SK-N-SH treated with all-trans-retinoic acid at 6 μM for 48 hours (cell line): ENCODE measurements around the gene FCHSD2.

Experiments
- ATAC-seq: fragments of 200-7000 bp; cut with Tn5 transposase; 3 replicates; pipeline ENCODE4 v1.9.1; 2020; ENCODE audit warnings: mild to moderate bottlenecking, moderate library complexity
- ARNTL ChIP-seq: fragments of 450-650 bp; formaldehyde crosslinking; IDR thresholded peaks from 2 replicates; pipeline ENCODE4 v1.5.0; 2020; ENCODE audit warnings: low read depth, mild to moderate bottlenecking, moderate library complexity, borderline replicate concordance
- BACH2 ChIP-seq: fragments of 250-450 bp; sonication (Bioruptor Pico); IDR thresholded peaks from 2 replicates; pipeline ENCODE4 v1.9.0; 2021; ENCODE audit warnings: mild to moderate bottlenecking, borderline replicate concordance
- CSDC2 ChIP-seq: fragments of 250-450 bp; sonication (Bioruptor Pico); IDR thresholded peaks from 2 replicates; pipeline ENCODE4 v1.5.0; 2020; ENCODE audit warnings: mild to moderate bottlenecking, moderate library complexity
- ESRRG ChIP-seq: fragments of 250-450 bp; sonication (Bioruptor Pico); IDR thresholded peaks from 2 replicates; pipeline ENCODE4 v1.6.1; 2021; ENCODE audit warnings: mild to moderate bottlenecking
- GLIS3 ChIP-seq: fragments of 250-450 bp; sonication (Bioruptor Pico); IDR thresholded peaks from 2 replicates; pipeline ENCODE4 v1.5.0; 2020; ENCODE audit warnings: mild to moderate bottlenecking, moderate library complexity
- ISL1 ChIP-seq: fragments of 250-450 bp; sonication (Bioruptor Pico); IDR thresholded peaks from 2 replicates; pipeline ENCODE4 v2.1.2; 2022; ENCODE audit warnings: mild to moderate bottlenecking, moderate library complexity
- PATZ1 ChIP-seq: fragments of 250-450 bp; sonication (Bioruptor Pico); IDR thresholded peaks from 2 replicates; pipeline ENCODE4 v1.8.0; 2020; ENCODE audit warnings: mild to moderate bottlenecking, moderate library complexity, borderline replicate concordance
- PPARA ChIP-seq: fragments of 250-450 bp; sonication (Bioruptor Pico); IDR thresholded peaks from 2 replicates; pipeline ENCODE4 v1.5.0; 2020; ENCODE audit warnings: mild to moderate bottlenecking, borderline replicate concordance
- RARB ChIP-seq: fragments of 250-450 bp; sonication (Bioruptor Pico); IDR thresholded peaks from 2 replicates; pipeline ENCODE4 v1.8.0; 2021; ENCODE audit warnings: mild to moderate bottlenecking, moderate library complexity
- SNAI2 ChIP-seq: fragments of 250-450 bp; sonication (Bioruptor Pico); IDR thresholded peaks from 2 replicates; pipeline ENCODE4 v1.5.0; 2020; ENCODE audit warnings: mild to moderate bottlenecking, moderate library complexity
- TCF4 ChIP-seq: fragments of 250-450 bp; sonication (Bioruptor Pico); IDR thresholded peaks from 2 replicates; pipeline ENCODE4 v1.8.0; 2021; ENCODE audit warnings: mild to moderate bottlenecking, moderate library complexity, borderline replicate concordance
- TOX ChIP-seq: fragments of 250-450 bp; sonication (Bioruptor Pico); IDR thresholded peaks from 2 replicates; pipeline ENCODE4 v1.8.0; 2021; ENCODE audit warnings: mild to moderate bottlenecking, moderate library complexity, borderline replicate concordance
- ZC3H10 ChIP-seq: fragments of 250-450 bp; sonication (Bioruptor Pico); IDR thresholded peaks from 2 replicates; pipeline ENCODE4 v1.5.1; 2021; ENCODE audit warnings: mild to moderate bottlenecking, moderate library complexity
- ZFP3 ChIP-seq: fragments of 250-450 bp; sonication (Bioruptor Pico); IDR thresholded peaks from 2 replicates; pipeline ENCODE4 v1.5.0; 2020; ENCODE audit warnings: mild to moderate bottlenecking, moderate library complexity
- ZFP30 ChIP-seq: fragments of 450-650 bp; formaldehyde crosslinking; IDR thresholded peaks from 2 replicates; pipeline ENCODE4 v1.5.0; 2022; ENCODE audit warnings: mild to moderate bottlenecking, moderate library complexity
- ZNF565 ChIP-seq: fragments of 450-650 bp; formaldehyde crosslinking; conservative IDR thresholded peaks from 2 replicates; pipeline ENCODE4 v1.5.0; 2020; ENCODE audit warnings: low read depth, mild to moderate bottlenecking, moderate library complexity
- ZNF70 ChIP-seq: fragments of 450-650 bp; formaldehyde crosslinking; IDR thresholded peaks from 2 replicates; pipeline ENCODE4 v1.5.0; 2020; ENCODE audit warnings: mild to moderate bottlenecking, moderate library complexity
- ZNF8 ChIP-seq: fragments of 450-650 bp; formaldehyde crosslinking; IDR thresholded peaks from 2 replicates; pipeline ENCODE4 v1.5.0; 2020; ENCODE audit warnings: mild to moderate bottlenecking, moderate library complexity
- TF ChIP-seq, protein P1 (sequence below): fragments of 250-450 bp; sonication (Bioruptor Pico); IDR thresholded peaks from 2 replicates; pipeline ENCODE4 v1.5.1; 2020; ENCODE audit warnings: low read depth, mild to moderate bottlenecking, moderate library complexity
- TF ChIP-seq, protein P2 (sequence below): fragments of 250-450 bp; sonication (Bioruptor Pico); IDR thresholded peaks from 2 replicates; pipeline ENCODE4 v1.5.0; 2020; ENCODE audit warnings: mild to moderate bottlenecking, moderate library complexity
- TF ChIP-seq, protein P3 (sequence below): fragments of 250-450 bp; sonication (Bioruptor Pico); IDR thresholded peaks from 2 replicates; pipeline ENCODE4 v1.8.0; 2021; ENCODE audit warnings: low read depth, mild to moderate bottlenecking, moderate library complexity, borderline replicate concordance
- TF ChIP-seq, protein P4 (sequence below): fragments of 250-450 bp; sonication (Bioruptor Pico); IDR thresholded peaks from 2 replicates; pipeline ENCODE4 v1.5.1; 2021; ENCODE audit warnings: mild to moderate bottlenecking, moderate library complexity

Gene FCHSD2

DNA sequence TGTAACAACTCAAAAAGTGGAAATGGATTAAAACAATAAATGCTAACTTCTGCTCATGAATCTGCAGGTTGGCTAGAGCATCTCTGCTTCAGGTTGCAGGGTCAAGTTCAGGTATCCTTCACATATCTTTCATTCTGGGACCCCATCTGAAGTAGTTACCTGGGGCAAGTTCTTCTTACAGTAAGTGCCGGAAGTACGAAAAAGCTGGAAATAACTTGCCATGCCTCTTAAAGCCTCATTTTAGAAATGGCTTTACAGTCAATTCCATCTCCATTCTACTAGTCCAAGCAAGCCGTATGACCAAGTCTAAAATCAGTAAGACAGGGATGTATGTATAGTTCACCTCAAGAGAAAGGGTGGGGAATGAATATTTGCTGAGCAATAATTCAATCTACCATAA, 93.7 kb downstream of the FCHSD2 start (continued):
- TF ChIP-seq PATZ1 (CRISPR knock-in tag), result no peak
- TF ChIP-seq ZFP30 (CRISPR knock-in tag), result no peak
- TF ChIP-seq CSDC2, result no peak
- no peak for TF ChIP-seq GLIS3 (CRISPR knock-in tag)
- TF ChIP-seq ISL1, result no peak
- TF ChIP-seq TCF4 (CRISPR knock-in tag), result no peak
- TF ChIP-seq ZNF565 (CRISPR knock-in tag), result no peak
- TF ChIP-seq, protein P1, sequence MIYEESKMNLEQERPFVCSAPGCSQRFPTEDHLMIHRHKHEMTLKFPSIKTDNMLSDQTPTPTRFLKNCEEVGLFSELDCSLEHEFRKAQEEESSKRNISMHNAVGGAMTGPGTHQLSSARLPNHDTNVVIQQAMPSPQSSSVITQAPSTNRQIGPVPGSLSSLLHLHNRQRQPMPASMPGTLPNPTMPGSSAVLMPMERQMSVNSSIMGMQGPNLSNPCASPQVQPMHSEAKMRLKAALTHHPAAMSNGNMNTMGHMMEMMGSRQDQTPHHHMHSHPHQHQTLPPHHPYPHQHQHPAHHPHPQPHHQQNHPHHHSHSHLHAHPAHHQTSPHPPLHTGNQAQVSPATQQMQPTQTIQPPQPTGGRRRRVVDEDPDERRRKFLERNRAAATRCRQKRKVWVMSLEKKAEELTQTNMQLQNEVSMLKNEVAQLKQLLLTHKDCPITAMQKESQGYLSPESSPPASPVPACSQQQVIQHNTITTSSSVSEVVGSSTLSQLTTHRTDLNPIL (CRISPR knock-in tag), result no peak

- no peak for ATAC-seq
- TF ChIP-seq CSDC2 (no peak), PATZ1 (CRISPR knock-in tag) (no peak), ZNF70 (no peak), RARB (no peak), ZFP30 (CRISPR knock-in tag) (no peak), TCF4 (CRISPR knock-in tag) (no peak), SNAI2 (CRISPR knock-in tag) (no peak), PPARA (no peak), ZNF8 (CRISPR knock-in tag) (no peak), GLIS3 (CRISPR knock-in tag) (no peak), ARNTL (CRISPR knock-in tag) (no peak), BACH2 (no peak), ZNF565 (CRISPR knock-in tag) (no peak), ZFP3 (CRISPR knock-in tag) (no peak), ZC3H10 (CRISPR knock-in tag) (no peak)
- TF ChIP-seq, protein P2, sequence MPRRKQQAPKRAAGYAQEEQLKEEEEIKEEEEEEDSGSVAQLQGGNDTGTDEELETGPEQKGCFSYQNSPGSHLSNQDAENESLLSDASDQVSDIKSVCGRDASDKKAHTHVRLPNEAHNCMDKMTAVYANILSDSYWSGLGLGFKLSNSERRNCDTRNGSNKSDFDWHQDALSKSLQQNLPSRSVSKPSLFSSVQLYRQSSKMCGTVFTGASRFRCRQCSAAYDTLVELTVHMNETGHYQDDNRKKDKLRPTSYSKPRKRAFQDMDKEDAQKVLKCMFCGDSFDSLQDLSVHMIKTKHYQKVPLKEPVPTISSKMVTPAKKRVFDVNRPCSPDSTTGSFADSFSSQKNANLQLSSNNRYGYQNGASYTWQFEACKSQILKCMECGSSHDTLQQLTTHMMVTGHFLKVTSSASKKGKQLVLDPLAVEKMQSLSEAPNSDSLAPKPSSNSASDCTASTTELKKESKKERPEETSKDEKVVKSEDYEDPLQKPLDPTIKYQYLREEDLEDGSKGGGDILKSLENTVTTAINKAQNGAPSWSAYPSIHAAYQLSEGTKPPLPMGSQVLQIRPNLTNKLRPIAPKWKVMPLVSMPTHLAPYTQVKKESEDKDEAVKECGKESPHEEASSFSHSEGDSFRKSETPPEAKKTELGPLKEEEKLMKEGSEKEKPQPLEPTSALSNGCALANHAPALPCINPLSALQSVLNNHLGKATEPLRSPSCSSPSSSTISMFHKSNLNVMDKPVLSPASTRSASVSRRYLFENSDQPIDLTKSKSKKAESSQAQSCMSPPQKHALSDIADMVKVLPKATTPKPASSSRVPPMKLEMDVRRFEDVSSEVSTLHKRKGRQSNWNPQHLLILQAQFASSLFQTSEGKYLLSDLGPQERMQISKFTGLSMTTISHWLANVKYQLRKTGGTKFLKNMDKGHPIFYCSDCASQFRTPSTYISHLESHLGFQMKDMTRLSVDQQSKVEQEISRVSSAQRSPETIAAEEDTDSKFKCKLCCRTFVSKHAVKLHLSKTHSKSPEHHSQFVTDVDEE (CRISPR knock-in tag), result no peak
- TF ChIP-seq, protein P3, sequence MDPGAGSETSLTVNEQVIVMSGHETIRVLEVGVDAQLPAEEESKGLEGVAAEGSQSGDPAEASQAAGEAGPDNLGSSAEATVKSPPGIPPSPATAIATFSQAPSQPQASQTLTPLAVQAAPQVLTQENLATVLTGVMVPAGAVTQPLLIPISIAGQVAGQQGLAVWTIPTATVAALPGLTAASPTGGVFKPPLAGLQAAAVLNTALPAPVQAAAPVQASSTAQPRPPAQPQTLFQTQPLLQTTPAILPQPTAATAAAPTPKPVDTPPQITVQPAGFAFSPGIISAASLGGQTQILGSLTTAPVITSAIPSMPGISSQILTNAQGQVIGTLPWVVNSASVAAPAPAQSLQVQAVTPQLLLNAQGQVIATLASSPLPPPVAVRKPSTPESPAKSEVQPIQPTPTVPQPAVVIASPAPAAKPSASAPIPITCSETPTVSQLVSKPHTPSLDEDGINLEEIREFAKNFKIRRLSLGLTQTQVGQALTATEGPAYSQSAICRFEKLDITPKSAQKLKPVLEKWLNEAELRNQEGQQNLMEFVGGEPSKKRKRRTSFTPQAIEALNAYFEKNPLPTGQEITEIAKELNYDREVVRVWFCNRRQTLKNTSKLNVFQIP (CRISPR knock-in tag), result no peak
Measured at GRCh38 chr11:73047773-73048371, 94.2 kb downstream of the FCHSD2 start.

- ATAC-seq, result no peak
- TF ChIP-seq, protein P1 (CRISPR knock-in tag), result no peak
- no peak for TF ChIP-seq TCF4 (CRISPR knock-in tag)
- TF ChIP-seq PPARA, result no peak
- TF ChIP-seq SNAI2 (CRISPR knock-in tag), result no peak
- no peak for TF ChIP-seq ZFP30 (CRISPR knock-in tag)
- TF ChIP-seq RARB, result no peak
- no peak for TF ChIP-seq BACH2
- no peak for TF ChIP-seq ZC3H10 (CRISPR knock-in tag)
- TF ChIP-seq, protein P4, sequence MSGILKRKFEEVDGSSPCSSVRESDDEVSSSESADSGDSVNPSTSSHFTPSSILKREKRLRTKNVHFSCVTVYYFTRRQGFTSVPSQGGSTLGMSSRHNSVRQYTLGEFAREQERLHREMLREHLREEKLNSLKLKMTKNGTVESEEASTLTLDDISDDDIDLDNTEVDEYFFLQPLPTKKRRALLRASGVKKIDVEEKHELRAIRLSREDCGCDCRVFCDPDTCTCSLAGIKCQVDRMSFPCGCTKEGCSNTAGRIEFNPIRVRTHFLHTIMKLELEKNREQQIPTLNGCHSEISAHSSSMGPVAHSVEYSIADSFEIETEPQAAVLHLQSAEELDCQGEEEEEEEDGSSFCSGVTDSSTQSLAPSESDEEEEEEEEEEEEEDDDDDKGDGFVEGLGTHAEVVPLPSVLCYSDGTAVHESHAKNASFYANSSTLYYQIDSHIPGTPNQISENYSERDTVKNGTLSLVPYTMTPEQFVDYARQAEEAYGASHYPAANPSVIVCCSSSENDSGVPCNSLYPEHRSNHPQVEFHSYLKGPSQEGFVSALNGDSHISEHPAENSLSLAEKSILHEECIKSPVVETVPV (CRISPR knock-in tag), result no peak
- TF ChIP-seq TOX (CRISPR knock-in tag), result no peak
- no peak for TF ChIP-seq GLIS3 (CRISPR knock-in tag)
- TF ChIP-seq ESRRG (CRISPR knock-in tag), result no peak
- TF ChIP-seq CSDC2, result no peak
- TF ChIP-seq ZNF8 (CRISPR knock-in tag), result no peak
- TF ChIP-seq PATZ1 (CRISPR knock-in tag), result no peak
- TF ChIP-seq ISL1, result no peak
Measured at GRCh38 chr11:73040046-73040445, 102.1 kb downstream of the FCHSD2 start.
